Adrenal gland (tissue), 5 donors: ENCODE data around the gene SPOCK1.

Source experiments
- CTCF ChIP-seq, 6 experiments: fragments of 450-650 bp in 4 of 6; fragments of 200-600 bp in 2 of 6; sonication (generic) in 1 of 6; IDR thresholded peaks; 1 replicate in 5 of 6; 2 replicates in 1 of 6; pipeline versions ENCODE4 v1.5.1 to v1.8.0; 2016 to 2021; ENCODE audit warnings: antibody characterized with exemption in 6 of 6, mild to moderate bottlenecking in 2 of 6, moderate library complexity in 1 of 6
- POLR2A ChIP-seq, 2 donors: fragments of 450-650 bp; IDR thresholded peaks; one replicate each; pipeline ENCODE4 v1.6.1; 2017; ENCODE audit warnings: antibody characterized with exemption in 2 of 2, mild to moderate bottlenecking in 2 of 2, moderate library complexity in 1 of 2
- donor health status: DM: no; HTN: no; CAD: no.

- TF ChIP-seq CTCF (IDR thresholded peaks at IDR 0.05) (no peak), POLR2A (IDR thresholded peaks at IDR 0.05) (no peak)
Measured at GRCh38 chr5:137365126-137365865, 133.8 kb downstream of the SPOCK1 start.
